Astrocyte of the cerebellum (primary cell): ENCODE measurements around the gene KRTAP4-9.
"Not testable (repeated sequence)": the region's sequence is repeated elsewhere in the genome, so short reads cannot be mapped to it uniquely, and the experiment has no call there.

ENCODE experiments used
- DNase-seq: peaks from one replicate; pipeline ENCODE4 v3.0.0-alpha.2; 2011; ENCODE audit warnings: low read depth
- H3K4me3 ChIP-seq: 2 replicates; pipeline ENCODE4 v1.5.1; 2011; ENCODE audit warnings: mild to moderate bottlenecking, low read depth, low read length, moderate library complexity
- in situ Hi-C: cut with HindIII; loops from 2 replicates; pipeline ENCODE4 v1.10.0; 2017; ENCODE audit warnings: low sequenced_read_pairs
- TF ChIP-seq, protein P1 (sequence below): IDR thresholded peaks from 2 replicates; pipeline ENCODE4 v1.5.1; 2012; ENCODE audit warnings: low read length, low read depth, moderate library complexity, mild to moderate bottlenecking; ENCODE audit errors: missing control alignments

The KRTAP4-9 gene

DNA sequence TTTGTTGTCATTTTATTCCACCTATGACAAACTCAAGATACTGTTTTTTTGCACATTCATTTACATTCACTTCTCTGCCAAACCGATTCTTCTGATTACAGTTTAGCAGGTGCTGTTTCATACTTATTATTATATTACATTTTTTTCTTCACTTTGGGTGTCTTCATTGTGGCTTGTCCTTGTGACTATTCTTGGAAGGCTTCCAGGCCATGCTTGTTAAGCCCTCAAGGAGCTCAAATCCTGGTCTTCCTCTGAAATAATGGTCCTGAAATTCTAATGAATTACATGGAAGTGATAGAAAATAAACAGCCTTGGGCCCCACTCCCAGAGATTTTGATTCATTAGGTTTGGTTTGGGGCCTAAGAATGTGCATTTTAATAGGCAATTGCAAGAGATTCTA lies 40.9 kb upstream of the KRTAP4-9 start:
- DNase-seq: no peak
- TF ChIP-seq, protein P1, sequence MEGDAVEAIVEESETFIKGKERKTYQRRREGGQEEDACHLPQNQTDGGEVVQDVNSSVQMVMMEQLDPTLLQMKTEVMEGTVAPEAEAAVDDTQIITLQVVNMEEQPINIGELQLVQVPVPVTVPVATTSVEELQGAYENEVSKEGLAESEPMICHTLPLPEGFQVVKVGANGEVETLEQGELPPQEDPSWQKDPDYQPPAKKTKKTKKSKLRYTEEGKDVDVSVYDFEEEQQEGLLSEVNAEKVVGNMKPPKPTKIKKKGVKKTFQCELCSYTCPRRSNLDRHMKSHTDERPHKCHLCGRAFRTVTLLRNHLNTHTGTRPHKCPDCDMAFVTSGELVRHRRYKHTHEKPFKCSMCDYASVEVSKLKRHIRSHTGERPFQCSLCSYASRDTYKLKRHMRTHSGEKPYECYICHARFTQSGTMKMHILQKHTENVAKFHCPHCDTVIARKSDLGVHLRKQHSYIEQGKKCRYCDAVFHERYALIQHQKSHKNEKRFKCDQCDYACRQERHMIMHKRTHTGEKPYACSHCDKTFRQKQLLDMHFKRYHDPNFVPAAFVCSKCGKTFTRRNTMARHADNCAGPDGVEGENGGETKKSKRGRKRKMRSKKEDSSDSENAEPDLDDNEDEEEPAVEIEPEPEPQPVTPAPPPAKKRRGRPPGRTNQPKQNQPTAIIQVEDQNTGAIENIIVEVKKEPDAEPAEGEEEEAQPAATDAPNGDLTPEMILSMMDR: no peak
- in situ Hi-C loops: no loop called here
- no peak overlapping the region for H3K4me3 ChIP-seq

DNA sequence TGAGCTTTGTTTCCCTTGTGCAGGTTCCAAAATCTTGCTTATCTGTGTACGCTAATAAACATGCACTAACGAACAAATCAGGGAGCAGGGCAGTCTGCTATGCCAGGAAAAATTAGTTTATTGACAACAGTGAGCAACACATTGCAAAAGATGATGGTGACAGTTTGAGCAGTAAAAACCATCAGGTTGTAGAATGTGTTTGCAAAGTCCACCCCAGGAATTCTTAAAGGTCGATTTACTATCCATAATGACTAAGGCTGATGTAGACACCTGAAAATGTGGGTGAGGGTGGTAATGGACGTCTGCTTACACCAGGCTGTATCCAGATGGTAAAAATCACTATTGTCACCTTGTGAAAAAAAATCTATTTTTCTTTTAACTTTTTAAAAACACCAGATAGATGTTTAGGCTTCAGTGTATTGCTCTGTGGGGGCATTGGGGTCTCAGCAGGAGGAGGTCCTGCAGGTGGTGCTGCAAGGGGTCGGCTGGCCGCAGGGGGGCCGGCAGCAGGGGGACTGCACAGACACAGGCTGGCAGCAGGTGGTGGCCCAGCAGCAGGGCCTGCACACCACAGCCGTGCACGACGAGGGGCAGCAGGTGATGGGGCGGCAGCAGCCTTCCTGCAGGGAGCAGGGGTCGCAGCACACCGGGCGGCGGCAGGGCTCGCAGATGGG lies 40.0 kb upstream of the KRTAP4-9 start:
- in situ Hi-C loops, DNase-seq, H3K4me3 ChIP-seq: not testable (repeated sequence)

DNA sequence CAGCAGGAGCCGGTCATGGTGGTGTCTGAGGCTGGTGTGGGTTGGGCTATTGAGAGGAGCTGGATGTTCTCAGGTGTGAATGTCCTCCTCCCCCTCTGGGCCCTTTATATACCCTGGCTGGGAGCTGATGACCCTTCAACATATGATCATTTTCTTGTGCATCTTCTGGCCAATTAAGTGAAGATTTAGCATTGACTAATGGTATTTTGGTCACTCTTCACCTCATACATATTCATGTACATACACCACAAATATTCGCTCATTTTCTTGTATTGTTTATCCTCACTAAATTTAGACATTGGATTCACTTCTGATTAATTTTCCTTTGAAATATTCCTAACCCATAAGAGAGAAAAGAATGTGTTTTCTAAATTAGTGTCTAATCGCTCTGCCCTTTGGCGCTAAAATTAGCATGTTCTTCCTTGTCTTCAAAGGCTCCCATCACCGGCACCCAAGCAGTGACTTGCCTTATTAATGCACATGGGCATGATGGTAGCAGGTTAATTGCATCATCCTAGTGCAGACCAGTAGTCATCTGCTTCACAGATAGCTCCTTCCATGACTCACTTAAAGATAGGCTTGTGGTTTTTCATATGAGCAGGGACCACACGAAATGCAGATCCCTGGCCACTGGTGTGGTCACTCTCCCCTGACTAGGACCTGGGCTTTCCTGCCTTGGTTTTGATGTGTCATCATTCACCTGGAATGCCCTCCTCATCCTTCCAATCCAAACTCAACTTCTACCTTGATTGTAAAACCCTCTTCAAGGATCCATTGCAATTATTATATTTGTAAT lies 39.2 kb upstream of the KRTAP4-9 start, which contains the start of gene KRTAP2-4:
KRTAP2-4 (minus strand) TSS at position 51 of the 796 bp plus-strand sequence; CDS start at position 17, 34 bp downstream.
- TF ChIP-seq, protein P1: no peak
- no peak within 1 kb of the TSS for H3K4me3 ChIP-seq
- DNase-seq: no peak
- in situ Hi-C loops: no loop called here

DNA sequence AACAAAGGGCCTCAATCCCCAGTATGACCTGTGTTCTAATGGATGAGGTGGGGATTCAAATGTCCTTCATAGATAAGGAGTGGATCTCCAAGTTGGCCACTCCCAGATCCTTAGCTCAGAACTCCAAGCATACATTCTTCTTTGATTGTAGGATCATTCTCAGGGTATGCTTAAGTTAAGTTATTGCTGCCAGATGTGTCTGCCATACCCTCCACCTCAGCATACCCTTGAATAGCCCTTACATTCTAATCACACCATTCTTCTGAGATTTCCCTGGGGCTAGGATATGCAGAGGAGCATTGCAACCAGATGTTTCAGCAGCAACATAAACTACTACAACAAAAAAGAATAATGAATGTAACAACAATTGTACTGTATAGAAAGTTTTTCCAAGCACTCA lies 37.9 kb upstream of the KRTAP4-9 start:
- TF ChIP-seq, protein P1: no peak
- no peak for DNase-seq
- no peak overlapping the region for H3K4me3 ChIP-seq
- in situ Hi-C loops: no loop called here

DNA sequence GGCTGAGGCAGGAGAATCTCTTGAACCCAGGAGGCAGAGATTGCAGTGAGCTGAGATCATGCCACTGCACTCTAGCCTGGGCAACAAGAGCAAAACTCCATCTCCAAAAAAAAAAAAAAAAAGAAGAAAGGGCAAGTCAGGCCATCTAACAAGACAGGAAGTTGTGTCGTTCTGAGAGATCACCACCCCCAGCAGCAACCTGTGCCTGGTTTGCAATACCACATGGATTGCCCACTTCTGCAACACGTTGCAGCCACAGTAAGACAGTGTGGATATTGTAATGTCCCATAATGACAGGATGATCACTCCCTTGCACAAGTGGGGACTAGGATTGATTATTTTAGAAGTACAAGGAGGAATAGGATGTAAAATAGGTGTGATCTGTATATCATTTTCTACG lies 36.2 kb upstream of the KRTAP4-9 start:
- TF ChIP-seq, protein P1: no peak
- in situ Hi-C loops: no loop called here
- H3K4me3 ChIP-seq: no peak overlapping the region
- no peak for DNase-seq

DNA sequence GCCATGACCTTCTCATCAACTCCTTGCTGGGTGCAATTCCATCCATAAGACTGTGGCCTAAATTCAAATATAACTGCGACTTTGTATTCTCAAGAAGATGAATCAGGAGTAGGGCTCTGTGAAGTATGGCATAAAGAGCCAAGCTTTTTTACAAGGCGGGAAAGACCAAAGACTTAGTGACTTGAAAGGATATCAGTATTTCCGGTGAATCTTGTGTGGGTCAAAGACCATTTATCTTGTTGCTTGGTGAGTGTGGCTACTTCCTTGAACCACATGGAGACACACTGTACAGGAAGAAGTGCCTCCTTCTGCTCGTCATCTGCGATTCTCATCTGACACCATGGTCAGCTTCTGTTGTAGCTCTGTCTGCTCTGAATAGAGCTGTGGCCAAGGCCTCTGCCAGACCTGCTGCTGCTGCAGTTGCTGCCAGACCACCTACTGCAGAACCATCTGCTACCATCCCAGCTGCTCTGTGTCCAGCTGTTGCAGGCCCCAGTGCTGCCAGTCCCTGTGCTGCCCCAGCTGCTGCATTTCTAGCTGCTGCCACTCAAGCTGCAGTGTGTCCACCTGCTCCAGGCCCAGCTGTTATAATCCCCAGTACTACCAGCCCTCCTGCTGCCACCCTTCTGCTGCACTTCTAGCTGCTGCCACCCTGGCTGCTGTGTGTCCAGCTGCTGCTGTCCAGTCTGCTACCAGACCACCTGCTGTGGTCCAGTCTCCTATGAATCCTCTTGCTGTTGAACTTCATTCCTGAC lies 33.4 kb upstream of the KRTAP4-9 start:
- H3K4me3 ChIP-seq: no peak overlapping the region
- TF ChIP-seq, protein P1: no peak
- in situ Hi-C loops: no loop called here
- DNase-seq: no peak
